Measurements from ENCODE around the gene DLK1.

GRCh38 chr14:100678469-100678828 is 48.2 kb upstream of the DLK1 start:
- TF ChIP-seq POLR2A (IDR thresholded peaks at IDR 0.05) (no peak), EP300 (IDR thresholded peaks at IDR 0.05) (no peak)
- TF ChIP-seq, protein P1, sequence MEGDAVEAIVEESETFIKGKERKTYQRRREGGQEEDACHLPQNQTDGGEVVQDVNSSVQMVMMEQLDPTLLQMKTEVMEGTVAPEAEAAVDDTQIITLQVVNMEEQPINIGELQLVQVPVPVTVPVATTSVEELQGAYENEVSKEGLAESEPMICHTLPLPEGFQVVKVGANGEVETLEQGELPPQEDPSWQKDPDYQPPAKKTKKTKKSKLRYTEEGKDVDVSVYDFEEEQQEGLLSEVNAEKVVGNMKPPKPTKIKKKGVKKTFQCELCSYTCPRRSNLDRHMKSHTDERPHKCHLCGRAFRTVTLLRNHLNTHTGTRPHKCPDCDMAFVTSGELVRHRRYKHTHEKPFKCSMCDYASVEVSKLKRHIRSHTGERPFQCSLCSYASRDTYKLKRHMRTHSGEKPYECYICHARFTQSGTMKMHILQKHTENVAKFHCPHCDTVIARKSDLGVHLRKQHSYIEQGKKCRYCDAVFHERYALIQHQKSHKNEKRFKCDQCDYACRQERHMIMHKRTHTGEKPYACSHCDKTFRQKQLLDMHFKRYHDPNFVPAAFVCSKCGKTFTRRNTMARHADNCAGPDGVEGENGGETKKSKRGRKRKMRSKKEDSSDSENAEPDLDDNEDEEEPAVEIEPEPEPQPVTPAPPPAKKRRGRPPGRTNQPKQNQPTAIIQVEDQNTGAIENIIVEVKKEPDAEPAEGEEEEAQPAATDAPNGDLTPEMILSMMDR (IDR thresholded peaks at IDR 0.05): no peak
